H1 (cell line): ENCODE results near the gene GRM4. TPM values are rescaled to one million over a fixed set of nuclear protein-coding genes. Genes with fewer than 3 reads are reported as not detected.

Experiments
- CTCF ChIA-PET: fragments of 300-600 bp; sonication (Branson Sonifier 250); formaldehyde crosslinking; loops from one replicate; lab custom pipeline; 2021; ENCODE audit not compliant: partially characterized antibody; lab: Charles Lee
- POLR2A ChIA-PET: fragments of 300-600 bp; sonication (Branson Sonifier 250); formaldehyde crosslinking; loops from one replicate; lab custom pipeline; 2021; ENCODE audit warnings: inconsistent platforms; ENCODE audit not compliant: partially characterized antibody; lab: Charles Lee
- DNase-seq, 2 experiments: peaks; one replicate each; pipeline versions ENCODE4 v3.0.0 to v3.0.0-alpha.2; 2010 to 2022; ENCODE audit warnings: low spot score in 2 of 2, low read depth in 1 of 2, mixed read lengths in 1 of 2
- FAIRE-seq: peaks from 2 replicates; lab custom pipeline; 2011; peaks lifted over from hg19 to GRCh38; lab: Jason Lieb, UNC
- H2AFZ ChIP-seq: 2 replicates; pipeline ENCODE4 v1.8.1; 2012; ENCODE audit warnings: low read length, inconsistent platforms
- H2AK5ac ChIP-seq: 2 replicates; pipeline ENCODE4 v1.6.1; 2013; ENCODE audit warnings: low read depth, low read length
- H2BK120ac ChIP-seq: replicated peaks from 2 replicates; pipeline ENCODE3; 2013; ENCODE audit warnings: low read depth, low read length, inconsistent platforms
- H2BK12ac ChIP-seq: 2 replicates; pipeline ENCODE4 v1.6.1; 2013; ENCODE audit warnings: low read depth, low read length
- H2BK15ac ChIP-seq: 2 replicates; pipeline ENCODE4 v1.6.1; 2013; ENCODE audit warnings: low read length
- H2BK20ac ChIP-seq: 2 replicates; pipeline ENCODE4 v1.6.1; 2013; ENCODE audit warnings: low read length
- H2BK5ac ChIP-seq: 2 replicates; pipeline ENCODE4 v1.6.1; 2013; ENCODE audit warnings: low read depth, low read length
- H3K14ac ChIP-seq: 2 replicates; pipeline ENCODE4 v1.6.1; 2013; ENCODE audit warnings: inconsistent platforms; ENCODE audit not compliant: insufficient read length
- H3K18ac ChIP-seq: 2 replicates; pipeline ENCODE4 v1.6.1; 2013; ENCODE audit warnings: low read length; ENCODE audit errors: extremely low read depth
- H3K23ac ChIP-seq: 2 replicates; pipeline ENCODE4 v1.6.1; 2013; ENCODE audit warnings: inconsistent platforms; ENCODE audit not compliant: insufficient read length
- H3K23me2 ChIP-seq: 2 replicates; pipeline ENCODE4 v1.6.1; 2013; ENCODE audit warnings: low read depth, low read length
- H3K27ac ChIP-seq: 2 replicates; pipeline ENCODE4 v1.6.1; 2011; ENCODE audit warnings: low read depth, low read length, inconsistent platforms
- H3K27me3 ChIP-seq, 4 experiments: replicated peaks in 1 of 4; 1 replicate in 1 of 4; 2 replicates in 3 of 4; pipeline versions ENCODE4 v1.6.1 to v1.8.1; 2011 to 2013; ENCODE audit warnings: low read length in 3 of 4, mild to moderate bottlenecking in 3 of 4, inconsistent platforms in 2 of 4, mixed read lengths in 2 of 4, moderate library complexity in 1 of 4; ENCODE audit not compliant: control insufficient read depth in 3 of 4, insufficient read depth in 3 of 4; ENCODE audit errors: extremely low read depth in 1 of 4
- H3K36me3 ChIP-seq, 4 experiments: 2 replicates each; pipeline versions ENCODE4 v1.6.1 to v1.8.1; 2011 to 2013; ENCODE audit warnings: mild to moderate bottlenecking in 4 of 4, low read length in 3 of 4, moderate library complexity in 2 of 4, control low read depth in 1 of 4, inconsistent platforms in 1 of 4; ENCODE audit not compliant: insufficient read depth in 4 of 4, control insufficient read depth in 2 of 4
- H3K4ac ChIP-seq: replicated peaks from 2 replicates; pipeline ENCODE3; 2013; ENCODE audit warnings: low read length, low read depth, mixed read lengths, inconsistent platforms; ENCODE audit not compliant: insufficient read length
- H3K4me1 ChIP-seq, 4 experiments: replicated peaks in 1 of 4; 1 replicate in 1 of 4; 2 replicates in 3 of 4; pipeline versions ENCODE4 v1.6.1 to v1.8.1; 2011 to 2013; ENCODE audit warnings: low read length in 3 of 4, inconsistent platforms in 2 of 4, mixed read lengths in 1 of 4; ENCODE audit not compliant: insufficient read depth in 4 of 4, control insufficient read depth in 3 of 4
- H3K4me2 ChIP-seq, 2 experiments: 2 replicates each; pipeline versions ENCODE4 v1.6.1 to v1.8.1; 2011 to 2013; ENCODE audit warnings: low read depth in 2 of 2, low read length in 2 of 2, control low read depth in 1 of 2, inconsistent platforms in 1 of 2, mild to moderate bottlenecking in 1 of 2; ENCODE audit not compliant: insufficient read depth in 1 of 2
- H3K4me3 ChIP-seq, 4 experiments: fragments of 200-600, 300-600 bp in 1 of 4; sonication (generic), shearing (Covaris generic), sonication (Bioruptor Twin) in 1 of 4; 2 replicates each; pipeline versions ENCODE4 v1.5.1 to v1.8.1; 2011 to 2016; ENCODE audit warnings: low read length in 4 of 4, low read depth in 3 of 4, control low read depth in 2 of 4, inconsistent platforms in 2 of 4, mild to moderate bottlenecking in 2 of 4, mixed read lengths in 1 of 4, moderate library complexity in 1 of 4; ENCODE audit not compliant: insufficient read depth in 2 of 4; ENCODE audit errors: extremely low read depth in 1 of 4
- H3K56ac ChIP-seq: replicated peaks from 2 replicates; pipeline ENCODE3; 2013; ENCODE audit warnings: low read depth, mild to moderate bottlenecking, mixed read lengths, low read length, inconsistent platforms; ENCODE audit not compliant: insufficient read length
- H3K79me1 ChIP-seq: 2 replicates; pipeline ENCODE4 v1.6.1; 2013; ENCODE audit warnings: low read depth, low read length, control low read depth
- H3K79me2 ChIP-seq, 2 experiments: 2 replicates each; pipeline versions ENCODE4 v1.6.1 to v1.8.1; 2012 to 2013; ENCODE audit warnings: low read length in 2 of 2, mild to moderate bottlenecking in 2 of 2, inconsistent platforms in 1 of 2; ENCODE audit not compliant: insufficient read depth in 2 of 2, control insufficient read depth in 1 of 2
- H3K9ac ChIP-seq, 4 experiments: replicated peaks in 1 of 4; 1 replicate in 1 of 4; 2 replicates in 3 of 4; pipeline versions ENCODE4 v1.6.1 to v1.8.1; 2011 to 2013; ENCODE audit warnings: low read depth in 3 of 4, low read length in 3 of 4, control low read depth in 2 of 4, mild to moderate bottlenecking in 2 of 4, moderate library complexity in 2 of 4, inconsistent platforms in 1 of 4; ENCODE audit errors: extremely low read depth in 1 of 4
- H3K9me3 ChIP-seq, 2 experiments: 2 replicates each; pipeline versions ENCODE4 v1.6.1 to v1.8.1; 2012 to 2013; ENCODE audit warnings: mild to moderate bottlenecking in 2 of 2, moderate library complexity in 2 of 2, control low read depth in 1 of 2, inconsistent platforms in 1 of 2, low read depth in 1 of 2, low read length in 1 of 2, mixed read lengths in 1 of 2; ENCODE audit not compliant: insufficient read depth in 2 of 2
- H4K20me1 ChIP-seq, 2 experiments: replicated peaks in 1 of 2; 2 replicates each; pipeline versions ENCODE3 to v1.8.1; 2011 to 2013; ENCODE audit warnings: inconsistent platforms in 2 of 2, low read length in 2 of 2, mild to moderate bottlenecking in 1 of 2; ENCODE audit not compliant: insufficient read depth in 2 of 2, control insufficient read depth in 1 of 2
- H4K5ac ChIP-seq: 2 replicates; pipeline ENCODE4 v1.6.1; 2013; ENCODE audit warnings: low read length, low read depth, mixed read lengths, inconsistent platforms; ENCODE audit not compliant: insufficient read length
- H4K8ac ChIP-seq: 2 replicates; pipeline ENCODE4 v1.8.0; 2013; ENCODE audit warnings: mild to moderate bottlenecking, moderate library complexity, low read length, inconsistent platforms; ENCODE audit not compliant: insufficient read depth; ENCODE audit errors: extremely low read depth
- H4K91ac ChIP-seq: replicated peaks from 2 replicates; pipeline ENCODE3; 2013; ENCODE audit warnings: low read length, mixed read lengths, inconsistent platforms; ENCODE audit not compliant: insufficient read length
- CBX5 ChIP-seq: fragments of 300-800, 300-1000 bp; sonication (generic); IDR thresholded peaks from 2 replicates; pipeline ENCODE4 v1.7.1; 2016; ENCODE audit warnings: antibody characterized with exemption, low read length, low read depth
- WGBS, 2 experiments: shearing (Covaris generic) in 1 of 2; methylation state at CpG; one replicate each; pipeline versions ENCODE4 v1.1.6 to v1.1.7; 2013 to 2015; ENCODE audit warnings: low lambda C conversion rate in 2 of 2, mixed read lengths in 2 of 2, inconsistent platforms in 1 of 2, low coverage in 1 of 2, missing lambda C conversion rate in 1 of 2; ENCODE audit not compliant: insufficient replicate concordance in 2 of 2, insufficient coverage in 1 of 2, insufficient read length in 1 of 2; ENCODE audit errors: extremely low coverage in 1 of 2, missing lambda C conversion rate in 1 of 2; 5-methylcytosine and 5-hydroxymethylcytosine counted together
- polyA plus RNA-seq, 7 experiments: library from polyadenylated mRNA; depleted of rRNA in 3 of 7; stranded (reverse) in 5 of 7; unstranded in 2 of 7; fragments of >200 nt in 5 of 7; fragments of 200-250 nt in 2 of 7; gene quantifications; 1 replicate in 5 of 7; 2 replicates in 1 of 7; 4 replicates in 1 of 7; pipeline versions ENCODE4 v1.2.1 to v1.2.3, GENCODE V29; 2011 to 2013; ENCODE audit warnings: missing spikeins in 2 of 7, mixed read lengths in 2 of 7
- total RNA-seq: library from RNA; stranded (reverse); fragmentation: NEBNext Ultra II Directional; extraction: Animal tissue kit (Norgen Biotek cat#: 25700); gene quantifications from 2 replicates; pipeline ENCODE4 v1.2.1, GENCODE V29; 2021

GRM4 gene
- total and polyA plus RNA-seq, 2 of the 8 experiments (the other 6 are each of a cell fraction or from before 2014, with no cell fraction given), result 19.6 to 21.5 TPM

- H3K9ac ChIP-seq, result no peak overlapping the region
- no peaks in the 10 kb centered on the region for H3K23me2 ChIP-seq
- no peak overlapping the region for H3K23ac ChIP-seq
- no peak overlapping the region for H4K8ac ChIP-seq
- H3K56ac ChIP-seq, result no peak overlapping the region
- H3K27ac ChIP-seq, result no peak overlapping the region
- H2AFZ ChIP-seq, result no peak overlapping the region
- no peak overlapping the region for H4K5ac ChIP-seq
- no peak overlapping the region for H3K14ac ChIP-seq
- no peak overlapping the region for H2BK20ac ChIP-seq
- H4K91ac ChIP-seq, result no peak overlapping the region
- no peak overlapping the region for H2BK5ac ChIP-seq
- H3K4me3 ChIP-seq, result no peak overlapping the region
- no peaks in the 10 kb centered on the region for H3K79me1 ChIP-seq
- WGBS, 2 experiments, result 96% methylated on average over 4 of the region's 4 CpGs; no CpG with 5 or more reads in 1 of the 2 experiments
- H3K36me3 ChIP-seq, result no peaks in the 10 kb centered on the region
- DNase-seq, result no peak
- no peak overlapping the region for H2BK15ac ChIP-seq
- no peaks in the 10 kb centered on the region for H3K79me2 ChIP-seq
- no peak overlapping the region for H2BK12ac ChIP-seq
- H3K9me3 ChIP-seq, result no peaks in the 10 kb centered on the region
- FAIRE-seq, result no peak
- H3K4me1 ChIP-seq, result peaks cover 0 to 8% (median 1%) of the 10 kb centered on the region in 4 experiments; a peak in 4 of 7 replicates
- H4K20me1 ChIP-seq, result no peaks in the 10 kb centered on the region
- H3K27me3 ChIP-seq, result peaks cover 0 to 6% (median 0%) of the 10 kb centered on the region in 4 experiments; a peak in 4 of 7 replicates
- H2AK5ac ChIP-seq, result no peak overlapping the region
- POLR2A ChIA-PET, result interaction anchor here (1.2 kb wide), 1 partner anchor 11 kb away, joined by 3 read pairs; no protein-coding TSS in a partner anchor
- H3K4ac ChIP-seq, result no peak overlapping the region
- no peak overlapping the region for H3K4me2 ChIP-seq
- H3K18ac ChIP-seq, result no peak overlapping the region
- no peak overlapping the region for H2BK120ac ChIP-seq
- CTCF ChIA-PET, result interaction anchor here (1.0 to 6.8 kb wide), 8 partner anchors 12 to 164 kb away, joined by 3 to 47 read pairs (median 6); no protein-coding TSS in a partner anchor
- no peak for TF ChIP-seq CBX5
These were observed 154.3 kb downstream of the GRM4 start for GRCh38 chr6:33991610-33992009.
